ENCODE measurements around the gene MBLAC1.

DNA sequence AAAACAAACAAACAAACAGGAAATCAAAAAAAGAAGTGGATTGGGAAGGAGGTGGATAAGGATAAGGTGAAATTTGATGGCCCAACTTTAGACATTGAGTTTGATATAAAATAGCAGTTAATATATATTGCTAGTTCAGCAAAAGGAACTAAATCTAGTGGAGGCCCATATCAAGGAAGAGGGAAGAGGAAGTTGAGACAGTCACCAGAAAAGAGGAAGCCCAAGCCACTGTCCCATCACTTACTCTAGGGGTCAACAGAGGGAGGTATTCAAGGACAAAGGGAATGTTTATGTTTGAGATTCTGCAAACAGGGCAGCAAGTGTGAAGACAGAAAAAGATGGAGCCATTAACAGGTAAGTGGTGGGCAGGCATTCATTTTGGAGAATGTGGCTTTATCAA is 25.6 kb downstream of the MBLAC1 start:
- no peak for TF ChIP-seq CTCF (IDR thresholded peaks at IDR 0.05)
- TF ChIP-seq POLR2A (IDR thresholded peaks at IDR 0.05): no peak
